GM12891 (cell line): ENCODE measurements around the gene MARCHF3.

Experiments
- POLR2A ChIP-seq: IDR thresholded peaks from 2 replicates; pipeline ENCODE4 v1.6.1; 2011; ENCODE audit warnings: low read depth, low read length, control low read depth
- POLR2AphosphoS5 ChIP-seq: IDR thresholded peaks from 2 replicates; pipeline ENCODE4 v1.6.1; 2011; ENCODE audit warnings: low read depth, low read length, control low read depth
- TAF1 ChIP-seq: IDR thresholded peaks from 2 replicates; pipeline ENCODE4 v1.6.1; 2011; ENCODE audit warnings: low read depth, low read length, control low read depth

GRCh38 chr5:126836778-126837177, 193.6 kb downstream of the MARCHF3 start:
- TF ChIP-seq TAF1 (no peak), POLR2AphosphoS5 (no peak), POLR2A (no peak)
